SK-N-SH (cell line): ENCODE measurements around the gene DNAH14.

Experiments used
- EZH2phosphoT487 ChIP-seq: fragments of 200-600 bp; sonication (generic); IDR thresholded peaks from 2 replicates; pipeline ENCODE4 v1.6.1; 2017; ENCODE audit warnings: low read depth, mixed run types, mild to moderate bottlenecking, antibody characterized with exemption, moderate library complexity, borderline replicate concordance
- GABPA ChIP-seq: IDR thresholded peaks from 2 replicates; pipeline ENCODE4 v1.4.0; 2012; ENCODE audit warnings: low read depth, mild to moderate bottlenecking
- GATA2 ChIP-seq: sonication (generic); formaldehyde crosslinking; IDR thresholded peaks from 2 replicates; pipeline ENCODE4 v1.5.0; 2020; ENCODE audit warnings: mild to moderate bottlenecking, missing genetic modification reagents
- NRF1 ChIP-seq: IDR thresholded peaks from 2 replicates; pipeline ENCODE4 v1.6.1; 2012; ENCODE audit warnings: low read depth, mild to moderate bottlenecking, low read length
- POLR2AphosphoS5 ChIP-seq: IDR thresholded peaks from 2 replicates; pipeline ENCODE4 v1.6.1; 2012; ENCODE audit warnings: low read depth, low read length
- RCOR1 ChIP-seq: fragments of 150-350 bp; IDR thresholded peaks from 2 replicates; pipeline ENCODE4 v1.6.1; 2017; ENCODE audit warnings: antibody characterized with exemption, low read length
- TAF1 ChIP-seq: IDR thresholded peaks from 2 replicates; pipeline ENCODE4 v1.6.1; 2012; ENCODE audit warnings: low read depth, mild to moderate bottlenecking, low read length, moderate library complexity, borderline replicate concordance
- TF ChIP-seq, protein P1 (sequence below): fragments of 200-600 bp; sonication (generic); IDR thresholded peaks from 2 replicates; pipeline ENCODE4 v1.6.1; 2017; ENCODE audit warnings: antibody characterized with exemption, mild to moderate bottlenecking, moderate library complexity
- TF ChIP-seq, protein P2 (sequence below): IDR thresholded peaks from 2 replicates; pipeline ENCODE4 v1.4.0; 2012; ENCODE audit warnings: low read depth
- TF ChIP-seq, protein P3 (sequence below): IDR thresholded peaks from 2 replicates; pipeline ENCODE4; 2012
- TF ChIP-seq, protein P4 (sequence below): IDR thresholded peaks from 2 replicates; pipeline ENCODE4 v1.4.0; 2012; ENCODE audit warnings: low read depth, borderline replicate concordance
- TF ChIP-seq, protein P5 (sequence below): IDR thresholded peaks from 2 replicates; pipeline ENCODE4 v1.4.0; 2012; ENCODE audit warnings: low read depth, borderline replicate concordance

DNA sequence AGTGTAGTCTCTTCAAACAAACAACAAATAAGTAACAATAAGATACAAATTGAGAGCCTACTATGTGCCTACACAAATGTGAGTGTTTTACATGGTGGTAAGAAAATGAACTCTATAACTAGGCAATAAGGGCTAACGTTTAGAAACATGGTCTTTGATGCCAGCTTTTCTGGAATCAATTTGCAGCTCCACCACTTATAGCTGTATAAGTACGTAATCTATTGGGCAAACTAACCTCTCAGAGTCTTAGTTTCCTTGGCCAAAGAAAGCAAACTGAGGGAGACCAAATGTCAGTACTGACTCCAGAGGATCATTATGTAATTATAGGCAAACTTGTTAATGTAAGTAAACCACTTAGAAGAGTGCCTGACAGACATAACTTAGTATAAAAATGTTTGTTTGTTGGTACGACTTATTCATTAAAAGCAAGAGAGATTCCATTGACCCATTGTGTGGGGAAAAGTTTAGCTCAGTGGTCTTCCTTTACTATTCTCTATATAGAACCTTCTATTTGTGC is 438.6 kb downstream of the DNAH14 start:
- TF ChIP-seq, protein P1, sequence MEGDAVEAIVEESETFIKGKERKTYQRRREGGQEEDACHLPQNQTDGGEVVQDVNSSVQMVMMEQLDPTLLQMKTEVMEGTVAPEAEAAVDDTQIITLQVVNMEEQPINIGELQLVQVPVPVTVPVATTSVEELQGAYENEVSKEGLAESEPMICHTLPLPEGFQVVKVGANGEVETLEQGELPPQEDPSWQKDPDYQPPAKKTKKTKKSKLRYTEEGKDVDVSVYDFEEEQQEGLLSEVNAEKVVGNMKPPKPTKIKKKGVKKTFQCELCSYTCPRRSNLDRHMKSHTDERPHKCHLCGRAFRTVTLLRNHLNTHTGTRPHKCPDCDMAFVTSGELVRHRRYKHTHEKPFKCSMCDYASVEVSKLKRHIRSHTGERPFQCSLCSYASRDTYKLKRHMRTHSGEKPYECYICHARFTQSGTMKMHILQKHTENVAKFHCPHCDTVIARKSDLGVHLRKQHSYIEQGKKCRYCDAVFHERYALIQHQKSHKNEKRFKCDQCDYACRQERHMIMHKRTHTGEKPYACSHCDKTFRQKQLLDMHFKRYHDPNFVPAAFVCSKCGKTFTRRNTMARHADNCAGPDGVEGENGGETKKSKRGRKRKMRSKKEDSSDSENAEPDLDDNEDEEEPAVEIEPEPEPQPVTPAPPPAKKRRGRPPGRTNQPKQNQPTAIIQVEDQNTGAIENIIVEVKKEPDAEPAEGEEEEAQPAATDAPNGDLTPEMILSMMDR: no peak
- TF ChIP-seq POLR2AphosphoS5 (no peak), GABPA (no peak), RCOR1 (no peak), GATA2 (CRISPR knock-in tag) (no peak), TAF1 (no peak), EZH2phosphoT487 (no peak), NRF1 (no peak)
- TF ChIP-seq, protein P2, sequence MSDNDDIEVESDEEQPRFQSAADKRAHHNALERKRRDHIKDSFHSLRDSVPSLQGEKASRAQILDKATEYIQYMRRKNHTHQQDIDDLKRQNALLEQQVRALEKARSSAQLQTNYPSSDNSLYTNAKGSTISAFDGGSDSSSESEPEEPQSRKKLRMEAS: no peak
- TF ChIP-seq, protein P3, sequence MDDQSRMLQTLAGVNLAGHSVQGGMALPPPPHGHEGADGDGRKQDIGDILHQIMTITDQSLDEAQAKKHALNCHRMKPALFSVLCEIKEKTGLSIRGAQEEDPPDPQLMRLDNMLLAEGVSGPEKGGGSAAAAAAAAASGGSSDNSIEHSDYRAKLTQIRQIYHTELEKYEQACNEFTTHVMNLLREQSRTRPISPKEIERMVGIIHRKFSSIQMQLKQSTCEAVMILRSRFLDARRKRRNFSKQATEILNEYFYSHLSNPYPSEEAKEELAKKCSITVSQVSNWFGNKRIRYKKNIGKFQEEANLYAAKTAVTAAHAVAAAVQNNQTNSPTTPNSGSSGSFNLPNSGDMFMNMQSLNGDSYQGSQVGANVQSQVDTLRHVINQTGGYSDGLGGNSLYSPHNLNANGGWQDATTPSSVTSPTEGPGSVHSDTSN: no peak
- TF ChIP-seq, protein P4, sequence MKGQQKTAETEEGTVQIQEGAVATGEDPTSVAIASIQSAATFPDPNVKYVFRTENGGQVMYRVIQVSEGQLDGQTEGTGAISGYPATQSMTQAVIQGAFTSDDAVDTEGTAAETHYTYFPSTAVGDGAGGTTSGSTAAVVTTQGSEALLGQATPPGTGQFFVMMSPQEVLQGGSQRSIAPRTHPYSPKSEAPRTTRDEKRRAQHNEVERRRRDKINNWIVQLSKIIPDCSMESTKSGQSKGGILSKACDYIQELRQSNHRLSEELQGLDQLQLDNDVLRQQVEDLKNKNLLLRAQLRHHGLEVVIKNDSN: no peak
- TF ChIP-seq, protein P5, sequence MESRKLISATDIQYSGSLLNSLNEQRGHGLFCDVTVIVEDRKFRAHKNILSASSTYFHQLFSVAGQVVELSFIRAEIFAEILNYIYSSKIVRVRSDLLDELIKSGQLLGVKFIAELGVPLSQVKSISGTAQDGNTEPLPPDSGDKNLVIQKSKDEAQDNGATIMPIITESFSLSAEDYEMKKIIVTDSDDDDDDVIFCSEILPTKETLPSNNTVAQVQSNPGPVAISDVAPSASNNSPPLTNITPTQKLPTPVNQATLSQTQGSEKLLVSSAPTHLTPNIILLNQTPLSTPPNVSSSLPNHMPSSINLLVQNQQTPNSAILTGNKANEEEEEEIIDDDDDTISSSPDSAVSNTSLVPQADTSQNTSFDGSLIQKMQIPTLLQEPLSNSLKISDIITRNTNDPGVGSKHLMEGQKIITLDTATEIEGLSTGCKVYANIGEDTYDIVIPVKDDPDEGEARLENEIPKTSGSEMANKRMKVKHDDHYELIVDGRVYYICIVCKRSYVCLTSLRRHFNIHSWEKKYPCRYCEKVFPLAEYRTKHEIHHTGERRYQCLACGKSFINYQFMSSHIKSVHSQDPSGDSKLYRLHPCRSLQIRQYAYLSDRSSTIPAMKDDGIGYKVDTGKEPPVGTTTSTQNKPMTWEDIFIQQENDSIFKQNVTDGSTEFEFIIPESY: no peak
